Measurements from ENCODE around the gene TAS1R3. TPM values are rescaled to one million over a fixed set of nuclear protein-coding genes. Genes with fewer than 3 reads are reported as not detected.

The TAS1R3 gene
- total RNA-seq, 1 donor, result 0.09 TPM

DNA sequence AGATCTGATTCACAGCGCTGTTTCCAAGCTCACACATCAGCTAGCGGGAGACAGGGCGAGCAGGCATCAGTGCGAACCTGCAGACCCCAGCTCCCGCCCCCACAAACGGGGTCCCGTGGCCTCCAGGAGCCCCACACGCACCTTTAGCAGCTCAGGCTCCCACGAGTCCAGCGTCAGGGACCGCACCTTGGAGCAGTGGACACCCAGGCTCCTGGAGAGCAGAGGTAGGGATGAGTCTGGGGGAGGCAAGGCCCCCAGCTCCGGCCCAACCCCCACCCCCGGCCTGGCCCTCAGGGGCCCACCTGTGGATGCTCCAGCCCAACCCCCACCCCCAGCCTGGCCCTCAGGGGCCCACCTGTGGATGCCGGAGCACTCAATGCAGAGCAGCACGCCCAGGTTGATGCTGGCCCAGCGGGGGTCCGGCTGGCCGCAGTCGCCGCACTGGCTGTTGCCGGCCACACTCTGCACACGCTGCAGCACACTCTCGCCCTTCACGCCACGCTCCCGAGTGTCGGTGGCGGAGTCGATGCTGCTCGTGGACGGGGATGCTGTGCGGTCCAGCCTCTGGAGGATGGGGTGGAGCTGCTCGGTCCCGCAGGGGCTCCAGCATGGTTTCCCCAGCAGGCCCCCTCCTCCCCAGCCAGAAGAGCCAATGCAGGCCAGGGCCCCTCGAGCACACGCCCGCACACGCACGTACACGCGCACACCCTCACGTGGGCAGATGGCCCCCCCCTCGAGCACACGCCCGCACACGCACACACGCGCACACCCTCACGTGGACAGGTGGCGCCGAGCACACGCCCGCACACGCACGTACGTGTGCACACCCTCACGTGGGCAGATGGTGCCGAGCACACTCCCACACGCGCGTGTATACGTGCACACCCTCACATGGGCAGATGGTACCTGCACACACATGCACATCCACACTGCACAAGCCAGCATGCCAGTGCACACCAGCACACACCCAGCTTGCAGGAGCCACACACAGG lies 34.7 kb upstream of the TAS1R3 start:
- DNase-seq (ENCODE audit: low read depth), result no peak
- no peak overlapping the region for H3K4me3 ChIP-seq (ENCODE audit: low read depth, low read length)
- TF ChIP-seq, protein P1, sequence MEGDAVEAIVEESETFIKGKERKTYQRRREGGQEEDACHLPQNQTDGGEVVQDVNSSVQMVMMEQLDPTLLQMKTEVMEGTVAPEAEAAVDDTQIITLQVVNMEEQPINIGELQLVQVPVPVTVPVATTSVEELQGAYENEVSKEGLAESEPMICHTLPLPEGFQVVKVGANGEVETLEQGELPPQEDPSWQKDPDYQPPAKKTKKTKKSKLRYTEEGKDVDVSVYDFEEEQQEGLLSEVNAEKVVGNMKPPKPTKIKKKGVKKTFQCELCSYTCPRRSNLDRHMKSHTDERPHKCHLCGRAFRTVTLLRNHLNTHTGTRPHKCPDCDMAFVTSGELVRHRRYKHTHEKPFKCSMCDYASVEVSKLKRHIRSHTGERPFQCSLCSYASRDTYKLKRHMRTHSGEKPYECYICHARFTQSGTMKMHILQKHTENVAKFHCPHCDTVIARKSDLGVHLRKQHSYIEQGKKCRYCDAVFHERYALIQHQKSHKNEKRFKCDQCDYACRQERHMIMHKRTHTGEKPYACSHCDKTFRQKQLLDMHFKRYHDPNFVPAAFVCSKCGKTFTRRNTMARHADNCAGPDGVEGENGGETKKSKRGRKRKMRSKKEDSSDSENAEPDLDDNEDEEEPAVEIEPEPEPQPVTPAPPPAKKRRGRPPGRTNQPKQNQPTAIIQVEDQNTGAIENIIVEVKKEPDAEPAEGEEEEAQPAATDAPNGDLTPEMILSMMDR (IDR thresholded peaks at IDR 0.05; ENCODE audit: insufficient read depth, low read length), result no peak

DNA sequence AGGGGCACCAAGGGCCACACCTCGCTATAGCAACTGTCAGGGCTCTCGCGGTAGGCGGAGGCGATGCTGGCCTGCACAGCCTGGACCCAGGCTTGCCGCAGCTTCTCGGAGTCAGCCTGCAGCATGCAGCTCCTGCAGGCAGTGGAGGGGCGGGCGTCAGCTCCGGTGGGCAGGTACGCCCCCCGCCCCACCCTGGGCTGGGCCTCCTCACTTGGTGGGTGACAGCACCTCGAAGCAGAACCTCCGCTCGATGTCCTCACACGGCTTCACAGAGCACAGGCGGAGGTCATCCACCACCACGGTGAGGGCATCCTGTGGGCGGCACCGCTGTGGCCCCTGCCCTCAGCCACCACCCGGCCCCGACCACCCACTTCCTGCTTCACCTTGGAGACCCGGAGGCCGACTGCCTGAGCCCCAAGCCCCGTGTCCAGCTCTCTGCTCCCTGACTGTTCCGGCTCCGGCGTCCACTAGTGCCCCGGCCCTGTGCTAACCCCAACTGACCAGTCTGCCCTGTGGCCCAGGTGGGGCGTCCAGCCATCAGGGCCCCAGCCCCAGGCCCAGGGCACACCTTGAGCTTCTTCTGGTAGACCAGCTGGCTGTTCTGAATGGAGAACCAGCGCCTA lies 33.2 kb upstream of the TAS1R3 start:
- TF ChIP-seq, protein P1 (IDR thresholded peaks at IDR 0.05; ENCODE audit: insufficient read depth, low read length), result no peak

DNA sequence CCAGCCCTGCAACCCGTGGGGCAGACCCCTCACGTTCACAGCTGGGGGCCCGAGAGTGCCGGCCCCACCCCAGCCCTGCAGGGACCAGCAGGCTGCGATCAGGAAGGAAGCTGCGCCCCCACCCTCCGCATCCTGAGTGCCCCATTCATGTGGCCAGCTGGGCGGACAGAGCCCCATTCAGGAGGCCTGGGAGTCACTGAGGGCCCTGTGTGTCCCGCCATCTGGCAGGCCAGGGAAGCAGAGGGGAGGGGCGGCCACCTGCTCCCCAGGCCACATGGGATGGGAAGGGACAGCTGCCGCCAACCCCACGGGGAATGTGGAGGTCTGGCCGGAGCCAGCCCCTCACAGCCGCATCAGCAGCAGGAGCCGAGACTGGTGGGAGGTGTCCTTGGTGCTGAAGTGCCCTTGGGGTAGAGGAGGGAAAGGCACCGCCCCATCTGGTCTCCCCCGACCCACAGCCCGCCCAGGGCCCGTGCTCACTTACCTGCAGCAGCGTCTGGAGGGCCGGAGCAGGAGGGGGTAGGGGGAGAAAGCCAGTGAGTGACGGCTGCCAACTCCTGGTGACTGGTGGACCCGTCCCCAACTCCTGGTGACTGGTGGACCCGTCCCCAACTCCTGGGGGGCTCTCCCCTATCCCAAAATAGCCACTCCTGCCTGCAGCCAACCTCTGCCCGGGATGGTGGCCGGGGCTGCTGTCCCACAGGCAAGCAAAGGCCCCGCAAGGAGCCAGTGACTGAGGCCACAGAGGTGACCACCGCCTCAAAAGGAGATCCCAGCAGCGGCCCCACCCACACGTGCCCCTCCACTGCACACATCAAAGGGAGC lies 32.0 kb upstream of the TAS1R3 start:
- no peak overlapping the region for H3K4me3 ChIP-seq (ENCODE audit: low read depth, low read length)
- DNase-seq (ENCODE audit: low read depth), result no peak
- TF ChIP-seq, protein P1 (IDR thresholded peaks at IDR 0.05; ENCODE audit: insufficient read depth, low read length), result no peak

More for the DNA sequence above, 33.2 kb upstream of the TAS1R3 start:
- H3K4me3 ChIP-seq (ENCODE audit: low read depth, low read length), result no peak overlapping the region
- DNase-seq (ENCODE audit: low read depth), result no peak

DNA sequence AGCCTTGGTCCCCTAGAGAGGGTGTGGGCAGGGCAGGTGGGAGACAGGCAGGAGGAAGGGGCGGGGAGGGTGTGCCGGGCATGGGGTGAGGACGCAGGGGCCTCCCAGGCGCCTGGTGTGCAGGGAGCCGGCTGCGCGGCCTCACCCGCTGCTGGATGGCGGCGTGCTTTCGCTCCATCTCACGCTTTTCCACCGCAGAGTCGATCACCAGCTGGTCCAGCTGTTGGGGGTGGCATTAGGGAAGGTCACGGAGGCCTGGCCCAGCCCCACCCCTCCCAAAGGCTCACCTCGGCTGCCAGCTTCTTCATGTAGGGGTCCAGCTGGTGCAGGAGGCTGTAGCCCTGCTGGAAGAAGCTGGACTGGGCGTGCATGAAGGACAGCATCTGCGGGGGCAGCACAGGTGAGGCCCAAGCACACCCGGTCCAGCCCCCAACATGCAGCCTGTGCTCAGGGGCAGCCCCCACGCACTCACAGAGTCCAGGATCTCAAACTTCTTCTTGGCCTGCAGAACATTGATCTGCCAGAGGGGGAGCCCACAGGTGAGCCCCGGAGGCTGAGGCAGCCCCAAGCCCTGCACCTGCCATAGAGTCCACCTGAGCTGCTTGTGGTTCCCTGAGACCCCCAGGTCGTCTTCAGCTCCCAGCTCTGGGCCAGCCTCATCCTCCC lies 31.3 kb upstream of the TAS1R3 start:
- DNase-seq (ENCODE audit: low read depth), result no peak
- TF ChIP-seq, protein P1 (IDR thresholded peaks at IDR 0.05; ENCODE audit: insufficient read depth, low read length), result peak; percentile 31
- no peak overlapping the region for H3K4me3 ChIP-seq (ENCODE audit: low read depth, low read length)

DNA sequence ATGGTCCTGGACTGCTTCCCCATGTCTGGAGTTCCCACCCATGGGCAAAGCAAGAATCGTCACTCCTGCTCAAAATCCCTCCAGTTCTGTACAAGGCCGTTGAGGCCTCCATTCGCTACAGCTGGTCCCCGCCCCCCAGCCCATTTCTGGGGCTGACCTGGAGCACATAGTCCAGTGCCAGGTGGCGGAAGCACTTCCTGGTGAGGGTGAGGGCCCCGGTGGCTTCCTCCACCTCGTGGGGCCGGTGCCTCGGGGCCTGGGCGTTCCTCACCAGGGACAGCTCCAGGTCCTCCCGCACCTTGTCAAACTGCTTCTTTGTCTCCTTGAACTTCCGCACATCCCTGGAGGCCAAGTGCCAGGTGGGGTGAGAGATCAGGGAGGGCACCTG lies 30.7 kb upstream of the TAS1R3 start:
- H3K4me3 ChIP-seq (ENCODE audit: low read depth, low read length), result no peak overlapping the region
- TF ChIP-seq, protein P1 (IDR thresholded peaks at IDR 0.05; ENCODE audit: insufficient read depth, low read length), result no peak
- DNase-seq (ENCODE audit: low read depth), result no peak

DNA sequence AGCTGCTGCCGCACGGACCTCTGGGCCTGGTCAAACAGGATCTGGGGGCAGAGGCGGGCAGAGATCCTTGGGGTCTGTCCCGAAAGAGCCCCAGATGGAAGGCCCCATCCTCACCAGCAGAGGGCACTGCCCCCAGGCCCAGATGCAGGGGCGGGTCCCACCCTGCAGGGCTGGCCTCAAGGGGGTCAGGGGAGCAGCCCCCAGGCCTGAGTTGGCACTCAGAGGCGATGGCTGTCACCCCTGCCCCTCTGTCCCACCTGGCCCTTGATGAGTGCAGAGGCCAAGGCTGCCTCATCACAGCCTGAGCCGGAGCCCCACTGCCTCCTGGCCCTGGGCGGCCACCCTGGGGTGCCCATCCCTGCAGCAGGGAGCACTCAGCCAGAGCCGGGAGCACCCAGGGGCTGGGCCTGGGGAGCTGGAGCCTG lies 29.1 kb upstream of the TAS1R3 start:
- no peak for DNase-seq (ENCODE audit: low read depth)
- TF ChIP-seq, protein P1 (IDR thresholded peaks at IDR 0.05; ENCODE audit: insufficient read depth, low read length), result peak; percentile 41
- H3K4me3 ChIP-seq (ENCODE audit: low read depth, low read length), result no peak overlapping the region

All from fibroblast of the aortic adventitia (primary cell).